GM23338 (cell line): ENCODE data around the gene ME3. TPM values are rescaled to one million over a fixed set of nuclear protein-coding genes. Genes with fewer than 3 reads are reported as not detected.

ENCODE experiments used
- ATAC-seq: fragments of 200-7000 bp; cut with Tn5 transposase; 3 replicates; pipeline ENCODE4 v1.9.1; 2020
- DNase-seq: peaks from one replicate; pipeline ENCODE4 v3.0.0-alpha.2; 2015; ENCODE audit warnings: low spot score
- H2AFZ ChIP-seq: fragments of 200-600 bp; sonication (generic); 2 replicates; pipeline ENCODE4 v1.8.0; 2016; ENCODE audit warnings: antibody characterized with exemption, mild to moderate bottlenecking, moderate library complexity
- H3F3A ChIP-seq: fragments of 200-600 bp; sonication (generic); replicated peaks from 2 replicates; pipeline ENCODE4 v1.8.0; 2017; ENCODE audit warnings: antibody characterized with exemption, mixed run types, low read depth
- H3K27ac ChIP-seq: fragments of 200-600 bp; sonication (generic); 2 replicates; pipeline ENCODE4 v1.6.1; 2016; ENCODE audit warnings: low read depth
- H3K27me3 ChIP-seq: fragments of 200-600 bp; sonication (generic); 2 replicates; pipeline ENCODE4 v1.8.0; 2016; ENCODE audit warnings: mild to moderate bottlenecking, mixed run types, moderate library complexity; ENCODE audit not compliant: insufficient read depth
- H3K36me3 ChIP-seq: fragments of 200-600 bp; sonication (generic); 2 replicates; pipeline ENCODE4 v1.8.0; 2016; ENCODE audit warnings: mild to moderate bottlenecking; ENCODE audit not compliant: insufficient read depth
- H3K4me1 ChIP-seq: fragments of 200-600 bp; sonication (generic); 2 replicates; pipeline ENCODE4 v1.8.0; 2016; ENCODE audit warnings: mild to moderate bottlenecking, moderate library complexity; ENCODE audit not compliant: insufficient read depth
- H3K4me2 ChIP-seq: fragments of 200-600 bp; sonication (generic); 2 replicates; pipeline ENCODE4 v1.7.1; 2017; ENCODE audit warnings: mixed run types
- H3K4me3 ChIP-seq: fragments of 200-600 bp; sonication (generic); 2 replicates; pipeline ENCODE4 v1.6.1; 2016; ENCODE audit warnings: mixed run types
- H3K79me2 ChIP-seq: fragments of 200-600 bp; sonication (generic); replicated peaks from 2 replicates; pipeline ENCODE4 v1.8.0; 2017; ENCODE audit warnings: mild to moderate bottlenecking; ENCODE audit not compliant: insufficient read depth
- H3K9me2 ChIP-seq: fragments of 200-600 bp; sonication (generic); 2 replicates; pipeline ENCODE4 v1.8.0; 2017; ENCODE audit not compliant: insufficient read depth
- H4K20me1 ChIP-seq: fragments of 200-600 bp; sonication (generic); replicated peaks from 2 replicates; pipeline ENCODE4 v1.8.0; 2017; ENCODE audit warnings: mild to moderate bottlenecking; ENCODE audit not compliant: insufficient read depth
- H3K27ac Mint-ChIP-seq: 2 replicates; pipeline ENCODE4 v1.8.0; 2020; ENCODE audit warnings: inconsistent platforms, mild to moderate bottlenecking, moderate library complexity, mixed read lengths
- H3K27me3 Mint-ChIP-seq: 3 replicates; pipeline ENCODE4 v1.8.0; 2022; ENCODE audit warnings: low read depth, mild to moderate bottlenecking, moderate library complexity, mixed read lengths, inconsistent platforms; ENCODE audit not compliant: insufficient read depth, poor library complexity
- H3K36me3 Mint-ChIP-seq: 3 replicates; pipeline ENCODE4 v1.8.0; 2021; ENCODE audit warnings: low read depth, mild to moderate bottlenecking, inconsistent platforms, moderate library complexity, mixed read lengths
- H3K4me1 Mint-ChIP-seq: 3 replicates; pipeline ENCODE4 v1.8.0; 2020; ENCODE audit warnings: mild to moderate bottlenecking, inconsistent platforms, mixed read lengths
- H3K4me3 Mint-ChIP-seq: 3 replicates; pipeline ENCODE4 v1.8.0; 2021; ENCODE audit warnings: moderate library complexity, mild to moderate bottlenecking, inconsistent platforms, mixed read lengths
- H3K9me3 Mint-ChIP-seq: 3 replicates; pipeline ENCODE4 v1.8.0; 2020; ENCODE audit warnings: moderate library complexity, mild to moderate bottlenecking, inconsistent platforms, mixed read lengths
- CREB1 ChIP-seq: fragments of 250-450 bp; sonication (Bioruptor Pico); IDR thresholded peaks from 2 replicates; pipeline ENCODE4 v1.5.0; 2020; ENCODE audit warnings: low read depth, mild to moderate bottlenecking, moderate library complexity
- ETS1 ChIP-seq: IDR thresholded peaks from 2 replicates; pipeline ENCODE4 v1.6.1; 2016; ENCODE audit warnings: antibody characterized with exemption
- EZH2 ChIP-seq: fragments of 200-600 bp; sonication (generic); IDR thresholded peaks from one replicate; pipeline ENCODE4 v1.8.0; 2017; ENCODE audit warnings: antibody characterized with exemption, mild to moderate bottlenecking, low read depth; ENCODE audit not compliant: unreplicated experiment
- JUNB ChIP-seq: IDR thresholded peaks from one replicate; pipeline ENCODE4 v1.6.1; 2016; ENCODE audit warnings: antibody characterized with exemption; ENCODE audit not compliant: unreplicated experiment
- NANOG ChIP-seq: IDR thresholded peaks from 2 replicates; pipeline ENCODE4 v1.6.1; 2016; ENCODE audit warnings: antibody characterized with exemption, borderline replicate concordance
- REST ChIP-seq: IDR thresholded peaks from one replicate; pipeline ENCODE4 v1.6.1; 2018; ENCODE audit warnings: antibody characterized with exemption; ENCODE audit not compliant: unreplicated experiment
- STAT1 ChIP-seq: IDR thresholded peaks from one replicate; pipeline ENCODE4 v1.6.1; 2016; ENCODE audit warnings: antibody characterized with exemption; ENCODE audit not compliant: unreplicated experiment
- ZNF331 ChIP-seq: fragments of 250-450 bp; sonication (Bioruptor Pico); IDR thresholded peaks from 2 replicates; pipeline ENCODE4 v1.5.0; 2020; ENCODE audit warnings: low read depth, mild to moderate bottlenecking, moderate library complexity
- polyA plus RNA-seq: library from polyadenylated mRNA; unstranded; fragments of >200 nt; fragmentation: Nextera tagmentation; extraction: Ambion mirVana; gene quantifications from 2 replicates; pipeline ENCODE4 v1.2.1, GENCODE V29; 2016
- total RNA-seq: library from RNA; depleted of rRNA; stranded (reverse); fragments of >200 nt; shearing (Covaris generic); gene quantifications from 2 replicates; pipeline ENCODE4 v1.2.3, GENCODE V29; 2014
- TF ChIP-seq, protein P1 (sequence below): fragments of 250-450 bp; sonication (Bioruptor Pico); IDR thresholded peaks from 2 replicates; pipeline ENCODE4 v1.5.0; 2020; ENCODE audit warnings: mild to moderate bottlenecking, moderate library complexity
- TF ChIP-seq, protein P2 (sequence below), 2 experiments: fragments of 200-600 bp in 1 of 2; sonication (generic) in 1 of 2; conservative IDR thresholded peaks; 2 replicates each; pipeline versions ENCODE4 v1.5.1 to v1.6.1; 2016 to 2017; ENCODE audit warnings: antibody characterized with exemption in 2 of 2, low read depth in 2 of 2, mild to moderate bottlenecking in 2 of 2, moderate library complexity in 1 of 2

Gene ME3
- total and polyA plus RNA-seq, 2 experiments from 2014 or later: 1.3 to 4.0 TPM

- ATAC-seq: no peak
- no peak overlapping the region for H2AFZ ChIP-seq
Observed at GRCh38 chr11:86630229-86630981, 42.0 kb downstream of the ME3 start.

More at GRCh38 chr11:86630229-86630981, 42.0 kb downstream of the ME3 start:
- no peaks in the 10 kb centered on the region for H3K9me3 Mint-ChIP-seq
- Histone ChIP-seq H3K4me3 (no peak overlapping the region), H3K27me3 (no peaks in the 10 kb centered on the region), H3K79me2 (no peaks in the 10 kb centered on the region), H3K9me2 (peaks cover 7% of the 10 kb centered on the region; the same call in 1 of the 2 replicates), H3K4me1 (no peaks in the 10 kb centered on the region), H3K4me2 (no peak overlapping the region), H4K20me1 (no peaks in the 10 kb centered on the region), H3K36me3 (no peaks in the 10 kb centered on the region), H3F3A (no peaks in the 10 kb centered on the region), H3K27ac (no peak overlapping the region)
- TF ChIP-seq ZNF331 (CRISPR knock-in tag): no peak
- no peak for TF ChIP-seq REST
- TF ChIP-seq JUNB: no peak
- TF ChIP-seq NANOG: no peak
- TF ChIP-seq, protein P1, sequence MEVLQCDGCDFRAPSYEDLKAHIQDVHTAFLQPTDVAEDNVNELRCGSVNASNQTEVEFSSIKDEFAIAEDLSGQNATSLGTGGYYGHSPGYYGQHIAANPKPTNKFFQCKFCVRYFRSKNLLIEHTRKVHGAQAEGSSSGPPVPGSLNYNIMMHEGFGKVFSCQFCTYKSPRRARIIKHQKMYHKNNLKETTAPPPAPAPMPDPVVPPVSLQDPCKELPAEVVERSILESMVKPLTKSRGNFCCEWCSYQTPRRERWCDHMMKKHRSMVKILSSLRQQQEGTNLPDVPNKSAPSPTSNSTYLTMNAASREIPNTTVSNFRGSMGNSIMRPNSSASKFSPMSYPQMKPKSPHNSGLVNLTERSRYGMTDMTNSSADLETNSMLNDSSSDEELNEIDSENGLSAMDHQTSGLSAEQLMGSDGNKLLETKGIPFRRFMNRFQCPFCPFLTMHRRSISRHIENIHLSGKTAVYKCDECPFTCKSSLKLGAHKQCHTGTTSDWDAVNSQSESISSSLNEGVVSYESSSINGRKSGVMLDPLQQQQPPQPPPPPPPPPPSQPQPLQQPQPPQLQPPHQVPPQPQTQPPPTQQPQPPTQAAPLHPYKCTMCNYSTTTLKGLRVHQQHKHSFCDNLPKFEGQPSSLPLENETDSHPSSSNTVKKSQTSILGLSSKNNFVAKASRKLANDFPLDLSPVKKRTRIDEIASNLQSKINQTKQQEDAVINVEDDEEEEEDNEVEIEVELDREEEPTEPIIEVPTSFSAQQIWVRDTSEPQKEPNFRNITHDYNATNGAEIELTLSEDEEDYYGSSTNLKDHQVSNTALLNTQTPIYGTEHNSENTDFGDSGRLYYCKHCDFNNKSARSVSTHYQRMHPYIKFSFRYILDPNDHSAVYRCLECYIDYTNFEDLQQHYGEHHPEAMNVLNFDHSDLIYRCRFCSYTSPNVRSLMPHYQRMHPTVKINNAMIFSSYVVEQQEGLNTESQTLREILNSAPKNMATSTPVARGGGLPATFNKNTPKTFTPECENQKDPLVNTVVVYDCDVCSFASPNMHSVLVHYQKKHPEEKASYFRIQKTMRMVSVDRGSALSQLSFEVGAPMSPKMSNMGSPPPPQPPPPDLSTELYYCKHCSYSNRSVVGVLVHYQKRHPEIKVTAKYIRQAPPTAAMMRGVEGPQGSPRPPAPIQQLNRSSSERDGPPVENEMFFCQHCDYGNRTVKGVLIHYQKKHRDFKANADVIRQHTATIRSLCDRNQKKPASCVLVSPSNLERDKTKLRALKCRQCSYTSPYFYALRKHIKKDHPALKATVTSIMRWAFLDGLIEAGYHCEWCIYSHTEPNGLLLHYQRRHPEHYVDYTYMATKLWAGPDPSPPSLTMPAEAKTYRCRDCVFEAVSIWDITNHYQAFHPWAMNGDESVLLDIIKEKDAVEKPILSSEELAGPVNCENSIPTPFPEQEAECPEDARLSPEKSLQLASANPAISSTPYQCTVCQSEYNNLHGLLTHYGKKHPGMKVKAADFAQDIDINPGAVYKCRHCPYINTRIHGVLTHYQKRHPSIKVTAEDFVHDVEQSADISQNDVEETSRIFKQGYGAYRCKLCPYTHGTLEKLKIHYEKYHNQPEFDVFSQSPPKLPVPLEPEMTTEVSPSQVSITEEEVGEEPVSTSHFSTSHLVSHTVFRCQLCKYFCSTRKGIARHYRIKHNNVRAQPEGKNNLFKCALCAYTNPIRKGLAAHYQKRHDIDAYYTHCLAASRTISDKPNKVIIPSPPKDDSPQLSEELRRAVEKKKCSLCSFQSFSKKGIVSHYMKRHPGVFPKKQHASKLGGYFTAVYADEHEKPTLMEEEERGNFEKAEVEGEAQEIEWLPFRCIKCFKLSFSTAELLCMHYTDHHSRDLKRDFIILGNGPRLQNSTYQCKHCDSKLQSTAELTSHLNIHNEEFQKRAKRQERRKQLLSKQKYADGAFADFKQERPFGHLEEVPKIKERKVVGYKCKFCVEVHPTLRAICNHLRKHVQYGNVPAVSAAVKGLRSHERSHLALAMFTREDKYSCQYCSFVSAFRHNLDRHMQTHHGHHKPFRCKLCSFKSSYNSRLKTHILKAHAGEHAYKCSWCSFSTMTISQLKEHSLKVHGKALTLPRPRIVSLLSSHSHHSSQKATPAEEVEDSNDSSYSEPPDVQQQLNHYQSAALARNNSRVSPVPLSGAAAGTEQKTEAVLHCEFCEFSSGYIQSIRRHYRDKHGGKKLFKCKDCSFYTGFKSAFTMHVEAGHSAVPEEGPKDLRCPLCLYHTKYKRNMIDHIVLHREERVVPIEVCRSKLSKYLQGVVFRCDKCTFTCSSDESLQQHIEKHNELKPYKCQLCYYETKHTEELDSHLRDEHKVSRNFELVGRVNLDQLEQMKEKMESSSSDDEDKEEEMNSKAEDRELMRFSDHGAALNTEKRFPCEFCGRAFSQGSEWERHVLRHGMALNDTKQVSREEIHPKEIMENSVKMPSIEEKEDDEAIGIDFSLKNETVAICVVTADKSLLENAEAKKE (CRISPR knock-in tag): no peak
- TF ChIP-seq, protein P2, sequence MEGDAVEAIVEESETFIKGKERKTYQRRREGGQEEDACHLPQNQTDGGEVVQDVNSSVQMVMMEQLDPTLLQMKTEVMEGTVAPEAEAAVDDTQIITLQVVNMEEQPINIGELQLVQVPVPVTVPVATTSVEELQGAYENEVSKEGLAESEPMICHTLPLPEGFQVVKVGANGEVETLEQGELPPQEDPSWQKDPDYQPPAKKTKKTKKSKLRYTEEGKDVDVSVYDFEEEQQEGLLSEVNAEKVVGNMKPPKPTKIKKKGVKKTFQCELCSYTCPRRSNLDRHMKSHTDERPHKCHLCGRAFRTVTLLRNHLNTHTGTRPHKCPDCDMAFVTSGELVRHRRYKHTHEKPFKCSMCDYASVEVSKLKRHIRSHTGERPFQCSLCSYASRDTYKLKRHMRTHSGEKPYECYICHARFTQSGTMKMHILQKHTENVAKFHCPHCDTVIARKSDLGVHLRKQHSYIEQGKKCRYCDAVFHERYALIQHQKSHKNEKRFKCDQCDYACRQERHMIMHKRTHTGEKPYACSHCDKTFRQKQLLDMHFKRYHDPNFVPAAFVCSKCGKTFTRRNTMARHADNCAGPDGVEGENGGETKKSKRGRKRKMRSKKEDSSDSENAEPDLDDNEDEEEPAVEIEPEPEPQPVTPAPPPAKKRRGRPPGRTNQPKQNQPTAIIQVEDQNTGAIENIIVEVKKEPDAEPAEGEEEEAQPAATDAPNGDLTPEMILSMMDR (conservative IDR thresholded peaks at IDR 0.05; ENCODE audit: low read depth in 2 of 2): no peak
- no peak for TF ChIP-seq EZH2
- no peak for TF ChIP-seq ETS1
- TF ChIP-seq CREB1 (CRISPR knock-in tag): no peak
- TF ChIP-seq STAT1: no peak
- no peaks in the 10 kb centered on the region for H3K4me1 Mint-ChIP-seq
- no peaks in the 10 kb centered on the region for H3K36me3 Mint-ChIP-seq
- no peaks in the 10 kb centered on the region for H3K27me3 Mint-ChIP-seq
- H3K4me3 Mint-ChIP-seq: no peak overlapping the region
- H3K27ac Mint-ChIP-seq: no peak overlapping the region
- DNase-seq: no peak
